ENCODE measurements around the gene ACAD10.

- TF ChIP-seq POLR2AphosphoS5 (IDR thresholded peaks at IDR 0.05) (no peak), CTCF (IDR thresholded peaks at IDR 0.05) (no peak), POLR2A (IDR thresholded peaks at IDR 0.05; ENCODE audit: low read depth) (no peak)
These were observed 40.4 kb upstream of the ACAD10 start for GRCh38 chr12:111645433-111645832.
